Retinal pigment epithelial cell (primary cell): ENCODE results near the gene AOX1.

Source experiments
- DNase-seq: peaks from one replicate; pipeline ENCODE4 v3.0.0-alpha.2; 2010; ENCODE audit warnings: low read depth
- H3K4me3 ChIP-seq: 2 replicates; pipeline ENCODE4 v1.5.1; 2011; ENCODE audit warnings: mild to moderate bottlenecking, low read length, control low read depth, moderate library complexity
- TF ChIP-seq, protein P1 (sequence below): conservative IDR thresholded peaks from 2 replicates; pipeline ENCODE4 v1.5.1; 2011; ENCODE audit warnings: low read depth, low read length, control low read depth, inconsistent platforms

Gene AOX1

DNA sequence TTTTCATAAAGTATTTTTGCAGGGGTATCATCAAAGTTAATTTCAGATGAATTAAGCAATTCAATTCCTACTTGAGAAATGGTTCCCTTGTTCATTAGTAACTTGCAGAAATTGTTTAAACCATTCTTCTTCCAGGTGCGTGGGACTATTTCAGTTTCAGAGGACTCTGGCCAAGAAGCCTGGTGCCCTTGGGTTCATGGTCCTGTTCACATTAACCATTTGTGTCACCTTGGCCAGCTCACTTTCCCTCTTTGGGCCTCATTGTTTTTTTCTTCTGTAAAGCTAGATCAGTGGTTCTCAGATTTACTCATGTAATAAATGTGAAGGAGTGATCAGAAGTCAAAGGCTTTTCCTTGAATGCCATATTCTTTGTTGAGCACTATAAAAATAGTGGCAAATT is 113.5 kb downstream of the AOX1 start:
- no peak overlapping the region for H3K4me3 ChIP-seq
- TF ChIP-seq, protein P1, sequence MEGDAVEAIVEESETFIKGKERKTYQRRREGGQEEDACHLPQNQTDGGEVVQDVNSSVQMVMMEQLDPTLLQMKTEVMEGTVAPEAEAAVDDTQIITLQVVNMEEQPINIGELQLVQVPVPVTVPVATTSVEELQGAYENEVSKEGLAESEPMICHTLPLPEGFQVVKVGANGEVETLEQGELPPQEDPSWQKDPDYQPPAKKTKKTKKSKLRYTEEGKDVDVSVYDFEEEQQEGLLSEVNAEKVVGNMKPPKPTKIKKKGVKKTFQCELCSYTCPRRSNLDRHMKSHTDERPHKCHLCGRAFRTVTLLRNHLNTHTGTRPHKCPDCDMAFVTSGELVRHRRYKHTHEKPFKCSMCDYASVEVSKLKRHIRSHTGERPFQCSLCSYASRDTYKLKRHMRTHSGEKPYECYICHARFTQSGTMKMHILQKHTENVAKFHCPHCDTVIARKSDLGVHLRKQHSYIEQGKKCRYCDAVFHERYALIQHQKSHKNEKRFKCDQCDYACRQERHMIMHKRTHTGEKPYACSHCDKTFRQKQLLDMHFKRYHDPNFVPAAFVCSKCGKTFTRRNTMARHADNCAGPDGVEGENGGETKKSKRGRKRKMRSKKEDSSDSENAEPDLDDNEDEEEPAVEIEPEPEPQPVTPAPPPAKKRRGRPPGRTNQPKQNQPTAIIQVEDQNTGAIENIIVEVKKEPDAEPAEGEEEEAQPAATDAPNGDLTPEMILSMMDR = no peak
- no peak for DNase-seq

- H3K4me3 ChIP-seq = no peak overlapping the region
- no peak for DNase-seq
- TF ChIP-seq, protein P1 = no peak
Observed at GRCh38 chr2:200700856-200701255, 115.0 kb downstream of the AOX1 start.

DNA sequence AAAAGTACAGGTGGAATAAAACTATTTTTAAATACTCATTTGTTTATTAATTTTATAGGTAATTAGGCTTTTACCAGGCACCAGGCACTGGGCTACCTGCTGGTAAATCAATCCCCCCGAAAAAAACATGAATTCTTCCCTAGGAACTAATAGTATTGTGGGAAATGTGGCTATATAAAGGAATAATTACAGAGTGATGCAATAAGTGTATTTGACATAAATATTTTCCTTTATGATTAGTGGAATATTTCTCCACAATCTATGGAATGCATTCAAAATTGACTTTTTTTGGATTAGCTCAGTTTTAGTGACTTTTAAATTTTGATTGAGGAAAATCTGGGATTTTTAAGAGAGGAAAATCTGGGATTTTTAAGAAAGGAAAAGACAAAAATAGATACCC is 116.2 kb downstream of the AOX1 start:
- DNase-seq = no peak
- TF ChIP-seq, protein P1 = no peak
- H3K4me3 ChIP-seq = no peak overlapping the region

- TF ChIP-seq, protein P1 = no peak
- no peak for DNase-seq
- no peak overlapping the region for H3K4me3 ChIP-seq
Observed at GRCh38 chr2:200702646-200703118, 116.9 kb downstream of the AOX1 start.

DNA sequence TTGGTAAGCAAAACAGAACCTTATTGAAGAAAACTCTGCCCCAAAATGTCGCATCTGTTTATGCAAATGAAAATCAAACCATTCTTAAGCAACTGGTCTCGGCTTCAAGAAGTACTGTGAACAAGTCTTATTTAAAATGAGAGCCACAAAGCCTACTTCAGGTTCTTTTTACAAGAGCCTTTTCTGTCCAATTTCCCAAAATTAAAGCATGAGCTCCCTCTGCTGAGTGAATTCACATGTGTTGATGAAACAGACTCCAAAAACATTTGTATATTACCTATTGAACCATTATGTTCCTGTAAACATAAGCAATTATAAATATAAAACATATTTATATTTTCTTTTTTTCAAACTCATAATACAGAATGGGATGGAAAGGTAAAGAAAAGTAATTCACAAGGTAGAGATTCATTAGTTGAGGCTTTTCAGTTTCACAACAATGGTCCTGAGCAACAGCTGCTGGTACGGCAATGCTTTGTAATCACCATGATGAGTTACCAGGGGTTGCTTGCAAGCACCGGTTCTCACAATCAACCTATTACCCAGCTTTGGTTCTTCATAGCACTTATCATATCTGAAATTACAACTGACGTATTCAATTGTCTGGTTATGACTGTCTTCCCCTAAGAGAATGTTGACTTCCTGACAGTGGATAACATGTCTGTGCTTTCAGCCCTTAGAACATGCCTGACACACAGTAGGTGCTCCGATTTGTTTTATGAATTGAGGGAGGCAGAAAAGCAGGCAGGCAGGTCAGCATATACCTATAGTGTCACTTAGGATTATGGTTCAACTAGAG is 117.5 kb downstream of the AOX1 start:
- H3K4me3 ChIP-seq = no peak overlapping the region
- peak; percentile 25 for DNase-seq
- TF ChIP-seq, protein P1 = peak; percentile 53

- TF ChIP-seq, protein P1 = no peak
- DNase-seq = no peak
- H3K4me3 ChIP-seq = no peak overlapping the region
Observed at GRCh38 chr2:200703926-200704637, 118.3 kb downstream of the AOX1 start.
